Glutamatergic neuron (in vitro differentiated cells): ENCODE data around the gene ELMO1. TPM values are rescaled to one million over a fixed set of nuclear protein-coding genes. Genes with fewer than 3 reads are reported as not detected.

Source experiments
- DNase-seq: peaks from one replicate; pipeline ENCODE4 v3.0.0; 2022
- H3K27ac Mint-ChIP-seq: one replicate; pipeline ENCODE4 v1.8.0; 2020; ENCODE audit warnings: mild to moderate bottlenecking, mixed read lengths, inconsistent platforms; ENCODE audit not compliant: unreplicated experiment
- H3K27me3 Mint-ChIP-seq: one replicate; pipeline ENCODE4 v1.8.0; 2020; ENCODE audit warnings: mild to moderate bottlenecking, moderate library complexity, mixed read lengths, inconsistent platforms; ENCODE audit not compliant: unreplicated experiment
- H3K36me3 Mint-ChIP-seq: one replicate; pipeline ENCODE4 v1.8.0; 2020; ENCODE audit warnings: mild to moderate bottlenecking, mixed read lengths, inconsistent platforms; ENCODE audit not compliant: unreplicated experiment
- H3K4me1 Mint-ChIP-seq: one replicate; pipeline ENCODE4 v1.8.0; 2020; ENCODE audit warnings: mild to moderate bottlenecking, low read depth, mixed read lengths, inconsistent platforms; ENCODE audit not compliant: unreplicated experiment
- H3K4me3 Mint-ChIP-seq: one replicate; pipeline ENCODE4 v1.8.0; 2020; ENCODE audit warnings: mild to moderate bottlenecking, mixed read lengths, inconsistent platforms; ENCODE audit not compliant: unreplicated experiment
- H3K9me3 Mint-ChIP-seq: one replicate; pipeline ENCODE4 v1.8.0; 2020; ENCODE audit warnings: mild to moderate bottlenecking, moderate library complexity, mixed read lengths, inconsistent platforms; ENCODE audit not compliant: unreplicated experiment
- CTCF ChIP-seq: fragments of 200-600 bp; sonication (generic); IDR thresholded peaks from one replicate; pipeline ENCODE4 v1.5.0; 2021; ENCODE audit not compliant: partially characterized antibody, unreplicated experiment
- total RNA-seq: library from RNA; stranded (reverse); fragmentation: NEBNext Ultra II Directional; extraction: Animal tissue kit (Norgen Biotek cat#: 25700); gene quantifications from one replicate; pipeline ENCODE4 v1.2.1, GENCODE V29; 2021; ENCODE audit not compliant: unreplicated experiment

Gene ELMO1
- total RNA-seq, 1 donor from 2014 or later: 5.5 TPM

- Mint-ChIP-seq H3K27ac (no peak overlapping the region), H3K36me3 (no peaks in the 10 kb centered on the region), H3K9me3 (no peaks in the 10 kb centered on the region), H3K4me3 (no peak overlapping the region), H3K27me3 (peaks cover 7% of the 10 kb centered on the region), H3K4me1 (no peaks in the 10 kb centered on the region)
- no peak for DNase-seq
- no peak for TF ChIP-seq CTCF
Measured at GRCh38 chr7:37027557-37028341, 420.9 kb downstream of the ELMO1 start.

- no peaks in the 10 kb centered on the region for H3K9me3 Mint-ChIP-seq
- no peak for DNase-seq
- no peak overlapping the region for H3K27ac Mint-ChIP-seq
- H3K4me1 Mint-ChIP-seq: no peaks in the 10 kb centered on the region
- no peak overlapping the region for H3K4me3 Mint-ChIP-seq
- TF ChIP-seq CTCF: no peak
- no peaks in the 10 kb centered on the region for H3K36me3 Mint-ChIP-seq
- peaks cover 7% of the 10 kb centered on the region for H3K27me3 Mint-ChIP-seq
Measured at GRCh38 chr7:37027104-37027503, 421.6 kb downstream of the ELMO1 start.

- Mint-ChIP-seq H3K4me3 (no peak overlapping the region), H3K9me3 (peaks cover 2% of the 10 kb centered on the region), H3K4me1 (peaks cover 8% of the 10 kb centered on the region), H3K27ac (no peak overlapping the region), H3K27me3 (peaks cover 1% of the 10 kb centered on the region), H3K36me3 (no peaks in the 10 kb centered on the region)
- no peak for TF ChIP-seq CTCF
- no peak for DNase-seq
Measured at GRCh38 chr7:37018954-37019353, 429.7 kb downstream of the ELMO1 start.

- Mint-ChIP-seq H3K27me3 (no peaks in the 10 kb centered on the region), H3K9me3 (peaks cover 2% of the 10 kb centered on the region), H3K36me3 (no peaks in the 10 kb centered on the region), H3K27ac (no peak overlapping the region), H3K4me1 (peaks cover 21% of the 10 kb centered on the region), H3K4me3 (no peak overlapping the region)
- TF ChIP-seq CTCF: no peak
- no peak for DNase-seq
Measured at GRCh38 chr7:37016064-37016878, 432.4 kb downstream of the ELMO1 start.
